Thyroid gland (tissue), 4 donors: ENCODE data around the gene MBD2. TPM values are rescaled to one million over a fixed set of nuclear protein-coding genes. Genes with fewer than 3 reads are reported as not detected.

ENCODE experiments used
- DNase-seq, 2 donors: peaks; one replicate each; pipeline ENCODE4 v3.0.0-alpha.2; 2019
- H3K27ac ChIP-seq, 3 donors: fragments of 200-600 bp; sonication (generic); 1 replicate in 2 of 3; 2 replicates in 1 of 3; pipeline ENCODE4 v1.5.1; 2016 to 2019; ENCODE audit warnings: mild to moderate bottlenecking in 1 of 3, moderate library complexity in 1 of 3
- H3K27me3 ChIP-seq: fragments of 200-600 bp; sonication (generic); one replicate; pipeline ENCODE4 v1.5.1; 2019
- H3K36me3 ChIP-seq, 2 donors: fragments of 200-600 bp; sonication (generic); one replicate each; pipeline ENCODE4 v1.5.1; 2016 to 2019
- H3K4me1 ChIP-seq, 2 donors: fragments of 200-600 bp; sonication (generic); one replicate each; pipeline ENCODE4 v1.5.1; 2017 to 2019
- H3K4me3 ChIP-seq, 3 donors: fragments of 200-600 bp; sonication (generic); replicated peaks in 1 of 3; 1 replicate in 2 of 3; 2 replicates in 1 of 3; pipeline ENCODE4 v1.5.1; 2016; ENCODE audit warnings: mild to moderate bottlenecking in 1 of 3
- H3K9me3 ChIP-seq: fragments of 200-600 bp; sonication (generic); one replicate; pipeline ENCODE4 v1.5.1; 2017
- CTCF ChIP-seq, 6 experiments: fragments of 200-600 bp in 3 of 6; fragments of 450-650 bp in 3 of 6; sonication (generic) in 3 of 6; IDR thresholded peaks; one replicate each; pipeline ENCODE4 v1.5.1; 2016 to 2019; ENCODE audit warnings: antibody characterized with exemption in 6 of 6, mild to moderate bottlenecking in 2 of 6, inconsistent platforms in 1 of 6, moderate library complexity in 1 of 6
- POLR2A ChIP-seq, 2 donors: fragments of 450-650 bp; IDR thresholded peaks; one replicate each; pipeline ENCODE4 v1.6.1; 2017; ENCODE audit warnings: antibody characterized with exemption in 2 of 2, mild to moderate bottlenecking in 2 of 2, moderate library complexity in 1 of 2
- WGBS, 2 donors: methylation state at CpG; one replicate each; pipeline ENCODE4 v1.1.5; 2017; 5-methylcytosine and 5-hydroxymethylcytosine counted together
- intact Hi-C: fragments of 100-400 bp; cut with DNase I; formaldehyde crosslinking; loops from one replicate; pipeline ENCODE4 v1.15.1; 2023
- total RNA-seq, 4 donors: library from RNA; depleted of rRNA; stranded (reverse); fragments of >200 nt; gene quantifications; one replicate each; pipeline ENCODE4 v1.2.3, GENCODE V29; 2016

Gene MBD2
- total RNA-seq, 4 donors from 2014 or later: 81.4 to 96.3 (median 88.8) TPM

GRCh38 chr18:54239091-54239490 is 14.6 kb upstream of the MBD2 start:
- WGBS, 2 donors: 86 to 88% methylated on average over 2 of the region's 2 CpGs
- no peaks in the 10 kb centered on the region for H3K27me3 ChIP-seq
- DNase-seq: no peak

GRCh38 chr18:54238173-54238936 is 13.9 kb upstream of the MBD2 start:
- WGBS, 2 donors: 79 to 84% methylated on average over 7 of the region's 7 CpGs
- no peaks in the 10 kb centered on the region for H3K27me3 ChIP-seq
- H3K36me3 ChIP-seq: no peaks in the 10 kb centered on the region
- intact Hi-C loops: no loop called here
- H3K4me1 ChIP-seq: peaks cover 0 to 7% of the 10 kb centered on the region in 2 donors
- no peak overlapping the region for H3K4me3 ChIP-seq
- no peak overlapping the region for H3K27ac ChIP-seq
- no peak for DNase-seq
- TF ChIP-seq POLR2A (IDR thresholded peaks at IDR 0.05) (no peak), CTCF (IDR thresholded peaks at IDR 0.05) (no peak)
- H3K9me3 ChIP-seq: no peaks in the 10 kb centered on the region

More at GRCh38 chr18:54239091-54239490, 14.6 kb upstream of the MBD2 start:
- Histone ChIP-seq H3K9me3 (no peaks in the 10 kb centered on the region), H3K27ac (no peak overlapping the region), H3K4me1 (peaks cover 0 to 7% of the 10 kb centered on the region in 2 donors), H3K36me3 (no peaks in the 10 kb centered on the region), H3K4me3 (no peak overlapping the region)
- no peak for TF ChIP-seq POLR2A (IDR thresholded peaks at IDR 0.05)
- no peak for TF ChIP-seq CTCF (IDR thresholded peaks at IDR 0.05)
- intact Hi-C loops: no loop called here

- no peak overlapping the region for H3K4me3 ChIP-seq
- WGBS, 2 donors: 75% methylated on average over 8 of the region's 8 CpGs
- no peaks in the 10 kb centered on the region for H3K27me3 ChIP-seq
- intact Hi-C loops: no loop called here
- H3K4me1 ChIP-seq: peaks cover 0 to 7% of the 10 kb centered on the region in 2 donors
- no peak overlapping the region for H3K27ac ChIP-seq
- no peak for DNase-seq
- H3K9me3 ChIP-seq: no peaks in the 10 kb centered on the region
- no peak for TF ChIP-seq CTCF (IDR thresholded peaks at IDR 0.05)
- no peak for TF ChIP-seq POLR2A (IDR thresholded peaks at IDR 0.05)
- no peaks in the 10 kb centered on the region for H3K36me3 ChIP-seq
Measured at GRCh38 chr18:54235871-54236270, 11.4 kb upstream of the MBD2 start.

GRCh38 chr18:54233747-54234146 is 9.3 kb upstream of the MBD2 start:
- Histone ChIP-seq H3K4me1 (peaks cover 0 to 2% of the 10 kb centered on the region in 2 donors), H3K4me3 (no peak overlapping the region), H3K36me3 (no peaks in the 10 kb centered on the region), H3K9me3 (no peaks in the 10 kb centered on the region), H3K27me3 (no peaks in the 10 kb centered on the region), H3K27ac (no peak overlapping the region)
- DNase-seq: no peak
- intact Hi-C loops: no loop called here
- 96 to 97% methylated on average over 5 of the region's 5 CpGs for WGBS, 2 donors
- TF ChIP-seq CTCF (IDR thresholded peaks at IDR 0.05) (no peak), POLR2A (IDR thresholded peaks at IDR 0.05) (no peak)

- H3K27me3 ChIP-seq: no peaks in the 10 kb centered on the region
- no peaks in the 10 kb centered on the region for H3K36me3 ChIP-seq
- TF ChIP-seq POLR2A (IDR thresholded peaks at IDR 0.05) (no peak), CTCF (IDR thresholded peaks at IDR 0.05) (no peak)
- WGBS, 2 donors: 89 to 91% methylated on average over 3 of the region's 3 CpGs
- H3K4me1 ChIP-seq: no peaks in the 10 kb centered on the region
- no peaks in the 10 kb centered on the region for H3K9me3 ChIP-seq
- intact Hi-C loops: no loop called here
- H3K27ac ChIP-seq: no peak overlapping the region
- DNase-seq: no peak
- H3K4me3 ChIP-seq: no peak overlapping the region
Measured at GRCh38 chr18:54233228-54233625, 8.8 kb upstream of the MBD2 start.
